Activated T-cell treated with anti-CD3 and anti-CD28 coated beads, Interleukin-2, amount 50 U/mL, for 24 hours (primary cell): ENCODE measurements around the gene TNS4.

ENCODE experiments used
- DNase-seq: peaks from one replicate; pipeline ENCODE4 v3.0.0-alpha.2; 2020
- H3K27ac Mint-ChIP-seq: 2 replicates; pipeline ENCODE4 v1.8.0; 2020; ENCODE audit warnings: mild to moderate bottlenecking, mixed read lengths
- H3K27me3 Mint-ChIP-seq: 2 replicates; pipeline ENCODE4 v1.8.0; 2020; ENCODE audit warnings: mixed read lengths
- H3K36me3 Mint-ChIP-seq: 2 replicates; pipeline ENCODE4 v1.8.0; 2020; ENCODE audit warnings: low read depth, mixed read lengths
- H3K4me1 Mint-ChIP-seq: 2 replicates; pipeline ENCODE4 v1.8.0; 2020; ENCODE audit warnings: low read depth, mixed read lengths
- H3K4me3 Mint-ChIP-seq: 2 replicates; pipeline ENCODE4 v1.8.0; 2020; ENCODE audit warnings: mild to moderate bottlenecking, moderate library complexity, mixed read lengths
- H3K9me3 Mint-ChIP-seq: 2 replicates; pipeline ENCODE4 v1.8.0; 2020; ENCODE audit warnings: mixed read lengths

The TNS4 gene

GRCh38 chr17:40469805-40470675, 31.4 kb downstream of the TNS4 start:
- H3K4me1 Mint-ChIP-seq, result no peaks in the 10 kb centered on the region

GRCh38 chr17:40468560-40468959, 32.9 kb downstream of the TNS4 start:
- H3K27ac Mint-ChIP-seq, result no peak overlapping the region
- no peak overlapping the region for H3K4me3 Mint-ChIP-seq
- DNase-seq, result no peak
- H3K9me3 Mint-ChIP-seq, result no peaks in the 10 kb centered on the region
- H3K4me1 Mint-ChIP-seq, result no peaks in the 10 kb centered on the region
- H3K27me3 Mint-ChIP-seq, result no peaks in the 10 kb centered on the region
- H3K36me3 Mint-ChIP-seq, result no peaks in the 10 kb centered on the region

More at GRCh38 chr17:40469805-40470675, 31.4 kb downstream of the TNS4 start:
- Mint-ChIP-seq H3K4me3 (no peak overlapping the region), H3K27ac (no peak overlapping the region), H3K36me3 (no peaks in the 10 kb centered on the region), H3K9me3 (no peaks in the 10 kb centered on the region), H3K27me3 (no peaks in the 10 kb centered on the region)
- DNase-seq, result no peak

- no peaks in the 10 kb centered on the region for H3K9me3 Mint-ChIP-seq
- no peaks in the 10 kb centered on the region for H3K36me3 Mint-ChIP-seq
- H3K27me3 Mint-ChIP-seq, result no peaks in the 10 kb centered on the region
- no peak for DNase-seq
- no peaks in the 10 kb centered on the region for H3K4me1 Mint-ChIP-seq
- H3K27ac Mint-ChIP-seq, result no peak overlapping the region
- H3K4me3 Mint-ChIP-seq, result no peak overlapping the region
These were observed 34.0 kb downstream of the TNS4 start for GRCh38 chr17:40467281-40467867.

GRCh38 chr17:40466298-40466971, 35.0 kb downstream of the TNS4 start:
- no peaks in the 10 kb centered on the region for H3K36me3 Mint-ChIP-seq
- no peak for DNase-seq
- no peaks in the 10 kb centered on the region for H3K4me1 Mint-ChIP-seq
- H3K27ac Mint-ChIP-seq, result no peak overlapping the region
- H3K4me3 Mint-ChIP-seq, result no peak overlapping the region
- H3K27me3 Mint-ChIP-seq, result no peaks in the 10 kb centered on the region
- no peaks in the 10 kb centered on the region for H3K9me3 Mint-ChIP-seq

GRCh38 chr17:40464392-40464855, 37.0 kb downstream of the TNS4 start:
- Mint-ChIP-seq H3K4me1 (no peaks in the 10 kb centered on the region), H3K27me3 (no peaks in the 10 kb centered on the region), H3K27ac (no peak overlapping the region), H3K9me3 (no peaks in the 10 kb centered on the region), H3K36me3 (no peaks in the 10 kb centered on the region), H3K4me3 (no peak overlapping the region)
- DNase-seq, result no peak

GRCh38 chr17:40463122-40463550, 38.3 kb downstream of the TNS4 start:
- no peak for DNase-seq
- H3K27me3 Mint-ChIP-seq, result no peaks in the 10 kb centered on the region
- no peak overlapping the region for H3K4me3 Mint-ChIP-seq
- H3K36me3 Mint-ChIP-seq, result no peaks in the 10 kb centered on the region
- H3K9me3 Mint-ChIP-seq, result no peaks in the 10 kb centered on the region
- no peaks in the 10 kb centered on the region for H3K4me1 Mint-ChIP-seq
- H3K27ac Mint-ChIP-seq, result no peak overlapping the region

GRCh38 chr17:40462343-40463121, 38.9 kb downstream of the TNS4 start:
- Mint-ChIP-seq H3K4me3 (no peak overlapping the region), H3K9me3 (no peaks in the 10 kb centered on the region), H3K4me1 (no peaks in the 10 kb centered on the region), H3K36me3 (no peaks in the 10 kb centered on the region), H3K27me3 (no peaks in the 10 kb centered on the region), H3K27ac (no peak overlapping the region)
- DNase-seq, result no peak

GRCh38 chr17:40461732-40462342, 39.6 kb downstream of the TNS4 start:
- no peaks in the 10 kb centered on the region for H3K9me3 Mint-ChIP-seq
- no peaks in the 10 kb centered on the region for H3K27me3 Mint-ChIP-seq
- DNase-seq, result no peak
- no peaks in the 10 kb centered on the region for H3K4me1 Mint-ChIP-seq
- no peak overlapping the region for H3K27ac Mint-ChIP-seq
- no peaks in the 10 kb centered on the region for H3K36me3 Mint-ChIP-seq
- no peak overlapping the region for H3K4me3 Mint-ChIP-seq

GRCh38 chr17:40460968-40461731, 40.3 kb downstream of the TNS4 start:
- no peak for DNase-seq
- Mint-ChIP-seq H3K4me1 (no peaks in the 10 kb centered on the region), H3K27ac (no peak overlapping the region), H3K27me3 (no peaks in the 10 kb centered on the region), H3K4me3 (no peak overlapping the region), H3K36me3 (no peaks in the 10 kb centered on the region), H3K9me3 (no peaks in the 10 kb centered on the region)

- Mint-ChIP-seq H3K27me3 (no peaks in the 10 kb centered on the region), H3K36me3 (peaks cover 4% of the 10 kb centered on the region), H3K4me1 (no peaks in the 10 kb centered on the region), H3K9me3 (no peaks in the 10 kb centered on the region), H3K27ac (no peak overlapping the region), H3K4me3 (no peak overlapping the region)
- no peak for DNase-seq
These were observed 40.8 kb downstream of the TNS4 start for GRCh38 chr17:40460604-40460967.

- Mint-ChIP-seq H3K9me3 (no peaks in the 10 kb centered on the region), H3K4me1 (no peaks in the 10 kb centered on the region), H3K4me3 (no peak overlapping the region), H3K27me3 (no peaks in the 10 kb centered on the region), H3K36me3 (peaks cover 4% of the 10 kb centered on the region), H3K27ac (no peak overlapping the region)
- no peak for DNase-seq
These were observed 41.5 kb downstream of the TNS4 start for GRCh38 chr17:40459636-40460603.

GRCh38 chr17:40458851-40459482, 42.5 kb downstream of the TNS4 start:
- H3K4me1 Mint-ChIP-seq, result no peaks in the 10 kb centered on the region
- H3K4me3 Mint-ChIP-seq, result no peak overlapping the region
- H3K27ac Mint-ChIP-seq, result no peak overlapping the region
- DNase-seq, result no peak
- H3K27me3 Mint-ChIP-seq, result no peaks in the 10 kb centered on the region
- H3K9me3 Mint-ChIP-seq, result no peaks in the 10 kb centered on the region
- peaks cover 4% of the 10 kb centered on the region for H3K36me3 Mint-ChIP-seq
